Measurements from ENCODE around the gene OLAH.

The OLAH gene

DNA sequence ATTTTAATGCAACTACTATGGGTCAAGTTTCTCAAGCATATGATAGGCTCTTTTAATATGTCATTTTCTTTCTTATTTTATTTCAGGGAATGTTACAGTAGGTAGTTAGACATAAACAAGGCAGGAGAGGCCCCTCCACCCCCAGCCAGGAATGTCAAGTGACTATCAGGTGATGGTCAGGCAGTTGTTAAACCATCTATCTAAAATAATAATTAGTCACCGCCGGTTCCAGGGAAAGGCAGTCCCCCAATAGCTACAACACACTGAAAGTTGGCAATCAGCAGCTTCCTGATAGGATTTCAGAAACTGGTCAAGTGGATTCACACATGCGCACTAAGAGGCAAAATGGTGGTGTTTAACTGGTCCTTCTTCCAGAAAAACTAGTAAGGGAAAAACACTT, 9.3 kb downstream of the OLAH start:
- TF ChIP-seq, protein P1, sequence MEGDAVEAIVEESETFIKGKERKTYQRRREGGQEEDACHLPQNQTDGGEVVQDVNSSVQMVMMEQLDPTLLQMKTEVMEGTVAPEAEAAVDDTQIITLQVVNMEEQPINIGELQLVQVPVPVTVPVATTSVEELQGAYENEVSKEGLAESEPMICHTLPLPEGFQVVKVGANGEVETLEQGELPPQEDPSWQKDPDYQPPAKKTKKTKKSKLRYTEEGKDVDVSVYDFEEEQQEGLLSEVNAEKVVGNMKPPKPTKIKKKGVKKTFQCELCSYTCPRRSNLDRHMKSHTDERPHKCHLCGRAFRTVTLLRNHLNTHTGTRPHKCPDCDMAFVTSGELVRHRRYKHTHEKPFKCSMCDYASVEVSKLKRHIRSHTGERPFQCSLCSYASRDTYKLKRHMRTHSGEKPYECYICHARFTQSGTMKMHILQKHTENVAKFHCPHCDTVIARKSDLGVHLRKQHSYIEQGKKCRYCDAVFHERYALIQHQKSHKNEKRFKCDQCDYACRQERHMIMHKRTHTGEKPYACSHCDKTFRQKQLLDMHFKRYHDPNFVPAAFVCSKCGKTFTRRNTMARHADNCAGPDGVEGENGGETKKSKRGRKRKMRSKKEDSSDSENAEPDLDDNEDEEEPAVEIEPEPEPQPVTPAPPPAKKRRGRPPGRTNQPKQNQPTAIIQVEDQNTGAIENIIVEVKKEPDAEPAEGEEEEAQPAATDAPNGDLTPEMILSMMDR (IDR thresholded peaks at IDR 0.05; ENCODE audit: control insufficient read depth, extremely low read depth, insufficient read depth) = no peak
- no peak for DNase-seq (ENCODE audit: low read depth)
- no peak overlapping the region for H3K4me3 ChIP-seq (ENCODE audit: low read depth, low read length)

DNA sequence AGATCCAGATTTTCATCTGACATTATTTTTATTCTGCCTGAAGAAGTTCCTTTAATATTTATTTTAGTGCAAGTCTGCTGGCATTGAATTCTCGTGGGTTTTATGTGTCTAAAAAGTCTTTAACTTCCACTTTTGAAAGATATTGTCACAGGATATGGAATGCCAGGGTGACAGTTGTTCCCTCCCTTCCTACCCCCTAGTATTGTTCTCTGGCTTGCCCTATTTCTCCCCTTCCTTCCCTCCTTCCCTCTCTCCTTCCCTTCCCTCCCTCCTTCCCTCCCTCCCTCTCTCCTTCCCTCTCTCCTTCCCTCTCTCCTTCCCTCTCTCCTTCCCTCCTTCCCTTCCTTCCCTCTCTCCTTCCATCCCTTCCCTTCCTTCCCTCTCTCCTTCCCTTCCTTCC, 14.9 kb downstream of the OLAH start:
- DNase-seq (ENCODE audit: low read depth) = no peak
- TF ChIP-seq, protein P1 (IDR thresholded peaks at IDR 0.05; ENCODE audit: control insufficient read depth, extremely low read depth, insufficient read depth) = no peak
- H3K4me3 ChIP-seq (ENCODE audit: low read depth, low read length) = no peak overlapping the region

DNA sequence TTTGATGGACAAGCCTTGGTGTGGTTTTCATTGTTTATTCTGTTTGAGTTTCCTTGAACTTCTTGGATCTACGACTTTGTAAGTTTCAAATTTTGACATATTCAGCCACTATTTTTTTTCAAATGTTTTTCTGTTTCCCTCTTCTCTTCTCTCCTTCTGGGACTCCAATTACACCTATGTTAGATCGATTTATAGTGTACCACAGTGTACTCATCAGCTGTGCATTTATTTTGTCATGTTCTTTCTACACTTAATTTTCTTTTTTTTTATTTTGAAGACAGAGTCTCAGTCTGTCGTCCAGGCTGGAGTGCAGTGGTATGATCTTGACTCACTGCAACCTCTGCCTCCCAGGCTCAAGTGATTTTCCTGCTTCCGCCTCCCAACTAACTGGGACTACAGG, 16.2 kb downstream of the OLAH start:
- TF ChIP-seq, protein P1 (IDR thresholded peaks at IDR 0.05; ENCODE audit: control insufficient read depth, extremely low read depth, insufficient read depth) = no peak
- DNase-seq (ENCODE audit: low read depth) = no peak
- H3K4me3 ChIP-seq (ENCODE audit: low read depth, low read length) = no peak overlapping the region

DNA sequence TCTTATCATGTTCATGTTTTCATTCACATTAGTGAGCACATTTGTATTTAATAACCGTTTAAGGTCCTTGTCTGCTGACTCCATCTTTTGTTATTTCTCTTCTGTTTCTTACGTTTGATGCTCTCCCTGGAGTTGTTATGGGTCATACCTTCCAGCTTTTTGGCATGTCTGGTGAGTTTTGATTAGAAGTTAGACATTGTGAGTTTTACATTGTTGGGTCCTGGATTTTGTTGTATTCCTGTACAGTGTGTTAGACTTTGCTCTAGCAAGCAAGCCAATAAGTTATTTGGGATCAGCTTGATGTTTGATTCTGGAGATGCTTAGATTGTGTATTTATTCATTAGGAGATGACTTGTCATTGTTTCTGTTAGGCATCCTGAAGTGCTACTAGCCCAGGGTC, 16.9 kb downstream of the OLAH start:
- no peak overlapping the region for H3K4me3 ChIP-seq (ENCODE audit: low read depth, low read length)
- DNase-seq (ENCODE audit: low read depth) = no peak
- TF ChIP-seq, protein P1 (IDR thresholded peaks at IDR 0.05; ENCODE audit: control insufficient read depth, extremely low read depth, insufficient read depth) = no peak

DNA sequence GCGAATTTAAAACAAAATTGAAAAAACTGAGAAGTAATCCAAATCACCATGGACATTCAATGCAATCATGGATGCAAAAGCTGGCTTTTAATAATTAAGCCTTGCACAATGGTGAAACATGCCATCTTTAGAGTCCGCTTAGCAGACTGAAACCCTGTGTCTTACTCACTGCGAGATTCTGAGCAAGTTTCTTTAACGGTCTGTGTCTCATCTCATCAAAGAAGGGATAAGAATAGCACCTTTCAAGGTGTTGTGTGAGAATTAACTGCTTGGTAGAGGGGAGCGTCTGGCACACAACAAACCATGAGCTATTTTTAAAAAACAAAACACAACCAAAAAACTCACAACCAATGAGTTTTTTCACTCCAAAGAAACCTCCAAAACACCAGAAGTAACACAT, 23.4 kb downstream of the OLAH start:
- H3K4me3 ChIP-seq (ENCODE audit: low read depth, low read length) = no peak overlapping the region
- TF ChIP-seq, protein P1 (IDR thresholded peaks at IDR 0.05; ENCODE audit: control insufficient read depth, extremely low read depth, insufficient read depth) = no peak
- DNase-seq (ENCODE audit: low read depth) = no peak

DNA sequence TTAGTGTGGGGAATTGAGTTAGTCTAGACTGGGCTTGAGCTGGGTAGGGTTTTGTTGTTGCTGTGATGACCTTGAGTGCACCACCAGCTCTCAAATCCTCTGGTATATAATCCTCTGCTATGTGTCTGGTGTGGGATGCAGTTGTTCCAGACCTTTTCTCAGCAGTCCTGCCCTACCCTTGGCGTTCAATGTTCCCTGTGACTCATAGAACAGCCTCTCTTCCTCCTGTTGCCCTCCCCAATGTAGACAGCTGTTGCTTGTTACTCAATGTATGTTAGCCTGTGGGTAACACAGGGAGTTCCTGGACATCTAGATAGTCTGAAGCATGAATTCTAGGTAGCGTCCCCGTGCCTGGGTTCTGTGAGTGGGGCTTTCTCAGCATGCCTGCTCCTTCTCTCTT, 25.1 kb downstream of the OLAH start:
- H3K4me3 ChIP-seq (ENCODE audit: low read depth, low read length) = no peak overlapping the region
- TF ChIP-seq, protein P1 (IDR thresholded peaks at IDR 0.05; ENCODE audit: control insufficient read depth, extremely low read depth, insufficient read depth) = no peak
- DNase-seq (ENCODE audit: low read depth) = no peak

DNA sequence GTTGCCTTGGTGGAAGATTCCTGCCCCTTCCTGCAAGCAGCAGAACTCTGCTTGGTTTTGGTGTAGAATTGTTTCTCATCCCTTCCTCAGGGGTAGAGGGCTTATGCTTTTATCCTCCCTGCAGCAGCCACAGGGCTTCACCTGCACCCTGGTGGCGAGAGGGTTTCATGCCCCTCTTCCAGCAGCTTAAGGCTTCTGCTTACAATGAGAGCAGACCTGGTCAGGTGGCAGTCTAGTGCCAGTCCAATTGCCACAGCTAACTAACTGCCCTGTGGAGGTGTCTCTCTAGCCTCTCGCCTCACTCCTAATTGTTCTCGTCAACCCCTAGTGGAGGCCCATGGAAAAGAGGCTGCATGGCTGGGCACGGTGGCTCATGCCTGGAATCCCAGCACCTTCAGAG, 25.5 kb downstream of the OLAH start:
- H3K4me3 ChIP-seq (ENCODE audit: low read depth, low read length) = no peak overlapping the region
- DNase-seq (ENCODE audit: low read depth) = no peak
- TF ChIP-seq, protein P1 (IDR thresholded peaks at IDR 0.05; ENCODE audit: control insufficient read depth, extremely low read depth, insufficient read depth) = no peak
